HEK293 (cell line): ENCODE measurements around the gene SLC25A41.

ENCODE experiments used
- KLF1 ChIP-seq: fragments of 450-650 bp; formaldehyde crosslinking; IDR thresholded peaks from 2 replicates; pipeline ENCODE4 v1.5.1; 2016; ENCODE audit warnings: missing biosample characterization, missing genetic modification characterization
- KLF10 ChIP-seq: fragments of 450-650 bp; IDR thresholded peaks from 2 replicates; pipeline ENCODE4 v1.5.1; 2018; ENCODE audit warnings: missing biosample characterization, mild to moderate bottlenecking, missing genetic modification characterization
- ZNF529 ChIP-seq: fragments of 450-650 bp; formaldehyde crosslinking; IDR thresholded peaks from 2 replicates; pipeline ENCODE4 v1.5.1; 2017; ENCODE audit warnings: missing genetic modification characterization, missing biosample characterization; ENCODE audit not compliant: insufficient replicate concordance
- ZNF747 ChIP-seq: fragments of 450-650 bp; formaldehyde crosslinking; IDR thresholded peaks from 2 replicates; pipeline ENCODE4 v1.5.1; 2016; ENCODE audit warnings: missing biosample characterization, missing genetic modification characterization
- TF ChIP-seq, protein P1 (sequence below): fragments of 450-650 bp; formaldehyde crosslinking; IDR thresholded peaks from 2 replicates; pipeline ENCODE4 v1.5.1; 2016; ENCODE audit warnings: missing biosample characterization, missing genetic modification characterization
- TF ChIP-seq, protein P2 (sequence below): sonication (generic); formaldehyde crosslinking; IDR thresholded peaks from 2 replicates; pipeline ENCODE4 v1.8.1; 2022; ENCODE audit warnings: mild to moderate bottlenecking, moderate library complexity, missing genetic modification reagents
- TF ChIP-seq, protein P3 (sequence below): IDR thresholded peaks from 2 replicates; pipeline ENCODE4 v1.6.1; 2011; ENCODE audit warnings: mild to moderate bottlenecking, low read depth, low read length, borderline replicate concordance
- TF ChIP-seq, protein P4 (sequence below): fragments of 450-650 bp; formaldehyde crosslinking; IDR thresholded peaks from 2 replicates; pipeline ENCODE4 v1.5.1; 2016; ENCODE audit warnings: missing biosample characterization, missing genetic modification characterization

DNA sequence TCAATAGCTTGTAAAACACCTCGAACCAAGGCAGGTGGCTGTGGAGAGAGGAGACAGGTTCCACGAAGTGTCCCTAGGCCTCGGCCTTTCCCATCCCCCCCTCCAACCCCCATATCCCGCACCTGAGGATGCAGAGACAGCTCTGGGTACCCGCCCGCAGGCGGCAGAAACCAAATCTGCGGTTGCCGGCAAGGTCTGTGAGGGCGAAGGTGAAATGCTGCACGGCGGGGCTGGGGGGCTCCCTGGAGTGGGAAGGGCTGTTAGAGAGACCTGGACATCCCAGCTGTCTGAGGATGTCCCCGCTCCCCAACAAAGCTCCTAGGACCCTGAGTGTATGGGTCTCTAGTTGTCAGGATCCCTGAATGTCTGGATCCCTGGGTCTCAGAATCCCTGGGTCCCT lies 45.3 kb upstream of the SLC25A41 start:
- TF ChIP-seq KLF1 (tag by site-specific recombination) (no peak), ZNF529 (tag by site-specific recombination) (no peak), ZNF747 (tag by site-specific recombination) (no peak), KLF10 (tag by site-specific recombination) (no peak)
- TF ChIP-seq, protein P1, sequence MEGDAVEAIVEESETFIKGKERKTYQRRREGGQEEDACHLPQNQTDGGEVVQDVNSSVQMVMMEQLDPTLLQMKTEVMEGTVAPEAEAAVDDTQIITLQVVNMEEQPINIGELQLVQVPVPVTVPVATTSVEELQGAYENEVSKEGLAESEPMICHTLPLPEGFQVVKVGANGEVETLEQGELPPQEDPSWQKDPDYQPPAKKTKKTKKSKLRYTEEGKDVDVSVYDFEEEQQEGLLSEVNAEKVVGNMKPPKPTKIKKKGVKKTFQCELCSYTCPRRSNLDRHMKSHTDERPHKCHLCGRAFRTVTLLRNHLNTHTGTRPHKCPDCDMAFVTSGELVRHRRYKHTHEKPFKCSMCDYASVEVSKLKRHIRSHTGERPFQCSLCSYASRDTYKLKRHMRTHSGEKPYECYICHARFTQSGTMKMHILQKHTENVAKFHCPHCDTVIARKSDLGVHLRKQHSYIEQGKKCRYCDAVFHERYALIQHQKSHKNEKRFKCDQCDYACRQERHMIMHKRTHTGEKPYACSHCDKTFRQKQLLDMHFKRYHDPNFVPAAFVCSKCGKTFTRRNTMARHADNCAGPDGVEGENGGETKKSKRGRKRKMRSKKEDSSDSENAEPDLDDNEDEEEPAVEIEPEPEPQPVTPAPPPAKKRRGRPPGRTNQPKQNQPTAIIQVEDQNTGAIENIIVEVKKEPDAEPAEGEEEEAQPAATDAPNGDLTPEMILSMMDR (tag by site-specific recombination), result no peak
- TF ChIP-seq, protein P2, sequence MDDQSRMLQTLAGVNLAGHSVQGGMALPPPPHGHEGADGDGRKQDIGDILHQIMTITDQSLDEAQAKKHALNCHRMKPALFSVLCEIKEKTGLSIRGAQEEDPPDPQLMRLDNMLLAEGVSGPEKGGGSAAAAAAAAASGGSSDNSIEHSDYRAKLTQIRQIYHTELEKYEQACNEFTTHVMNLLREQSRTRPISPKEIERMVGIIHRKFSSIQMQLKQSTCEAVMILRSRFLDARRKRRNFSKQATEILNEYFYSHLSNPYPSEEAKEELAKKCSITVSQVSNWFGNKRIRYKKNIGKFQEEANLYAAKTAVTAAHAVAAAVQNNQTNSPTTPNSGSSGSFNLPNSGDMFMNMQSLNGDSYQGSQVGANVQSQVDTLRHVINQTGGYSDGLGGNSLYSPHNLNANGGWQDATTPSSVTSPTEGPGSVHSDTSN, result no peak
- TF ChIP-seq, protein P3, sequence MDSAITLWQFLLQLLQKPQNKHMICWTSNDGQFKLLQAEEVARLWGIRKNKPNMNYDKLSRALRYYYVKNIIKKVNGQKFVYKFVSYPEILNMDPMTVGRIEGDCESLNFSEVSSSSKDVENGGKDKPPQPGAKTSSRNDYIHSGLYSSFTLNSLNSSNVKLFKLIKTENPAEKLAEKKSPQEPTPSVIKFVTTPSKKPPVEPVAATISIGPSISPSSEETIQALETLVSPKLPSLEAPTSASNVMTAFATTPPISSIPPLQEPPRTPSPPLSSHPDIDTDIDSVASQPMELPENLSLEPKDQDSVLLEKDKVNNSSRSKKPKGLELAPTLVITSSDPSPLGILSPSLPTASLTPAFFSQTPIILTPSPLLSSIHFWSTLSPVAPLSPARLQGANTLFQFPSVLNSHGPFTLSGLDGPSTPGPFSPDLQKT, result no peak
- TF ChIP-seq, protein P4, sequence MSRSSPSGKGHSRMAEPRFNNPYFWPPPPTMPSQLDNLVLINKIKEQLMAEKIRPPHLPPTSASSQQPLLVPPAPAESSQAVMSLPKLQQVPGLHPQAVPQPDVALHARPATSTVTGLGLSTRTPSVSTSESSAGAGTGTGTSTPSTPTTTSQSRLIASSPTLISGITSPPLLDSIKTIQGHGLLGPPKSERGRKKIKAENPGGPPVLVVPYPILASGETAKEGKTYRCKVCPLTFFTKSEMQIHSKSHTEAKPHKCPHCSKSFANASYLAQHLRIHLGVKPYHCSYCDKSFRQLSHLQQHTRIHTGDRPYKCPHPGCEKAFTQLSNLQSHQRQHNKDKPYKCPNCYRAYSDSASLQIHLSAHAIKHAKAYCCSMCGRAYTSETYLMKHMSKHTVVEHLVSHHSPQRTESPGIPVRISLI, result no peak
